Mucosa of stomach (tissue), 1 donor: ENCODE results near the gene TCAIM.
"Not testable (repeated sequence)": the region's sequence is repeated elsewhere in the genome, so short reads cannot be mapped to it uniquely, and the experiment has no call there.

Source experiments
- H3K27me3 ChIP-seq: one replicate; pipeline ENCODE4 v1.7.0; 2013; ENCODE audit warnings: mild to moderate bottlenecking, low read length; ENCODE audit not compliant: control insufficient read depth, insufficient read depth
- H3K36me3 ChIP-seq: one replicate; pipeline ENCODE4 v1.7.0; 2013; ENCODE audit warnings: low read length; ENCODE audit not compliant: control insufficient read depth, insufficient read depth
- H3K4me1 ChIP-seq: one replicate; pipeline ENCODE4 v1.7.0; 2013; ENCODE audit warnings: mild to moderate bottlenecking, low read length; ENCODE audit not compliant: control insufficient read depth, insufficient read depth
- H3K4me3 ChIP-seq: one replicate; pipeline ENCODE4 v1.7.0; 2013; ENCODE audit warnings: low read length
- H3K9ac ChIP-seq: one replicate; pipeline ENCODE4 v1.7.0; 2013; ENCODE audit warnings: mild to moderate bottlenecking, low read length, moderate library complexity
- H3K9me3 ChIP-seq: one replicate; pipeline ENCODE4 v1.7.0; 2013; ENCODE audit warnings: mild to moderate bottlenecking, low read length, moderate library complexity; ENCODE audit not compliant: control insufficient read depth
- donor health status: Pancreatic carcinoma.

TCAIM gene

GRCh38 chr3:44326515-44326914, 12.1 kb upstream of the TCAIM start:
- no peak overlapping the region for H3K9ac ChIP-seq
- H3K36me3 ChIP-seq = no peaks in the 10 kb centered on the region
- no peaks in the 10 kb centered on the region for H3K27me3 ChIP-seq
- H3K9me3 ChIP-seq = no peaks in the 10 kb centered on the region
- H3K4me1 ChIP-seq = peaks cover 9% of the 10 kb centered on the region
- H3K4me3 ChIP-seq = no peak overlapping the region

GRCh38 chr3:44329946-44330345, 8.6 kb upstream of the TCAIM start:
- Histone ChIP-seq H3K36me3 (no peaks in the 10 kb centered on the region), H3K9ac (no peak overlapping the region), H3K9me3 (no peaks in the 10 kb centered on the region), H3K4me1 (no peaks in the 10 kb centered on the region), H3K4me3 (no peak overlapping the region), H3K27me3 (no peaks in the 10 kb centered on the region)

GRCh38 chr3:44330444-44330843, 8.1 kb upstream of the TCAIM start:
- no peaks in the 10 kb centered on the region for H3K4me1 ChIP-seq
- no peak overlapping the region for H3K4me3 ChIP-seq
- H3K27me3 ChIP-seq = no peaks in the 10 kb centered on the region
- no peak overlapping the region for H3K9ac ChIP-seq
- H3K36me3 ChIP-seq = no peaks in the 10 kb centered on the region
- H3K9me3 ChIP-seq = no peaks in the 10 kb centered on the region

- no peak overlapping the region for H3K4me3 ChIP-seq
- H3K9me3 ChIP-seq = no peaks in the 10 kb centered on the region
- no peaks in the 10 kb centered on the region for H3K36me3 ChIP-seq
- no peaks in the 10 kb centered on the region for H3K27me3 ChIP-seq
- no peak overlapping the region for H3K9ac ChIP-seq
- H3K4me1 ChIP-seq = peaks cover 6% of the 10 kb centered on the region
Observed at GRCh38 chr3:44334326-44334725, 4.2 kb upstream of the TCAIM start.

- H3K36me3 ChIP-seq = no peaks in the 10 kb centered on the region
- no peaks in the 10 kb centered on the region for H3K9me3 ChIP-seq
- H3K9ac ChIP-seq = peak overlapping the region; percentile 95
- no peaks in the 10 kb centered on the region for H3K27me3 ChIP-seq
- H3K4me1 ChIP-seq = peaks cover 16% of the 10 kb centered on the region
- H3K4me3 ChIP-seq = peak overlapping the region; percentile 79
Observed at GRCh38 chr3:44337248-44337785, 1.2 kb upstream of the TCAIM start.

GRCh38 chr3:44338828-44339127, 212 bp downstream of the TCAIM start:
- Histone ChIP-seq H3K36me3 (no peaks in the 10 kb centered on the region), H3K4me1 (peaks cover 16% of the 10 kb centered on the region), H3K27me3 (no peaks in the 10 kb centered on the region), H3K4me3 (peak overlapping the region; percentile 79), H3K9ac (peak overlapping the region; percentile 95), H3K9me3 (no peaks in the 10 kb centered on the region)

- H3K4me1 ChIP-seq = peaks cover 16% of the 10 kb centered on the region
Observed at GRCh38 chr3:44339181-44340057, 853 bp downstream of the TCAIM start.

GRCh38 chr3:44340058-44340395, 1.5 kb downstream of the TCAIM start:
- Histone ChIP-seq H3K9me3 (no peaks in the 10 kb centered on the region), H3K27me3 (no peaks in the 10 kb centered on the region), H3K36me3 (no peaks in the 10 kb centered on the region), H3K9ac (peak overlapping the region; percentile 95), H3K4me1 (peaks cover 16% of the 10 kb centered on the region), H3K4me3 (peak overlapping the region; percentile 79)

More at GRCh38 chr3:44339181-44340057, 853 bp downstream of the TCAIM start:
- Histone ChIP-seq H3K9ac (peak overlapping the region; percentile 95), H3K27me3 (no peaks in the 10 kb centered on the region), H3K36me3 (no peaks in the 10 kb centered on the region), H3K9me3 (no peaks in the 10 kb centered on the region), H3K4me3 (peak overlapping the region; percentile 79)

- no peak overlapping the region for H3K9ac ChIP-seq
- H3K4me3 ChIP-seq = no peak overlapping the region
- no peaks in the 10 kb centered on the region for H3K27me3 ChIP-seq
- H3K36me3 ChIP-seq = no peaks in the 10 kb centered on the region
- H3K4me1 ChIP-seq = peaks cover 15% of the 10 kb centered on the region
- H3K9me3 ChIP-seq = no peaks in the 10 kb centered on the region
Observed at GRCh38 chr3:44342176-44342790, 3.7 kb downstream of the TCAIM start.

GRCh38 chr3:44343421-44343820, 4.9 kb downstream of the TCAIM start:
- Histone ChIP-seq H3K4me1 (peaks cover 11% of the 10 kb centered on the region), H3K4me3 (no peak overlapping the region), H3K9ac (no peak overlapping the region), H3K9me3 (no peaks in the 10 kb centered on the region), H3K36me3 (no peaks in the 10 kb centered on the region), H3K27me3 (no peaks in the 10 kb centered on the region)

- not testable (repeated sequence) for H3K4me1 ChIP-seq, H3K27me3 ChIP-seq, H3K9me3 ChIP-seq, H3K4me3 ChIP-seq, H3K9ac ChIP-seq, H3K36me3 ChIP-seq
Observed at GRCh38 chr3:44346590-44346989, 8.0 kb downstream of the TCAIM start.

GRCh38 chr3:44348993-44349392, 10.4 kb downstream of the TCAIM start:
- no peaks in the 10 kb centered on the region for H3K9me3 ChIP-seq
- no peak overlapping the region for H3K4me3 ChIP-seq
- H3K4me1 ChIP-seq = peaks cover 4% of the 10 kb centered on the region

More at GRCh38 chr3:44348993-44349392, 10.4 kb downstream of the TCAIM start:
- H3K27me3 ChIP-seq = no peaks in the 10 kb centered on the region
- H3K36me3 ChIP-seq = no peaks in the 10 kb centered on the region
- H3K9ac ChIP-seq = no peak overlapping the region
